Ovary (tissue), 3 donors: ENCODE data around the gene L1CAM.

ENCODE experiments used
- CTCF ChIP-seq, 3 donors: fragments of 450-650 bp in 2 of 3; fragments of 200-600 bp in 1 of 3; IDR thresholded peaks; one replicate each; pipeline versions ENCODE4 v1.5.1 to v1.8.0; 2016 to 2022; ENCODE audit warnings: antibody characterized with exemption in 3 of 3, mild to moderate bottlenecking in 1 of 3
- EP300 ChIP-seq: sonication (generic); formaldehyde crosslinking; IDR thresholded peaks from one replicate; pipeline ENCODE4 v1.6.1; 2017; ENCODE audit warnings: antibody characterized with exemption
- POLR2A ChIP-seq: fragments of 450-650 bp; IDR thresholded peaks from one replicate; pipeline ENCODE4 v1.6.1; 2017; ENCODE audit warnings: antibody characterized with exemption, mild to moderate bottlenecking, moderate library complexity
- donor health status: DM: no; HTN: no; CAD: no.

DNA sequence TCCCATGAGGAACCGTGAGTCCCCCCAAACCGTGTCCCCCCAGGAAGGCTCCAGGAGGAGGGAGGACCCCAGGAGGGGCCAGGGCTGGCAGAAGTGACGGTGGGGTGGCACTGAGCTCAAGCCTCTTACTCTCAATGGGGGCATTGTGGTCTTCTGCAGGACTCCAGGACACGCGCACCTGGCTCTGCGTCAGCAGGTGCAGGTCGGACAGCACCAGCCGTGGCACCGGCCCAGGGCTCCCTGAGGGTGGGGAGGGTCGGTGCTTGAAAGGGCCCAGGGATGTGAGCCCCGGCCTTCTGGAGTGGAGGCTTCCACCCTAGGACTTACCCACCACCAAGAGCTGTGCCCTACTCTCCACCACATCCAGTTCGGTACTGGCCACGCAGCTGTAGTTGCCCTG is 18.3 kb downstream of the L1CAM start:
- TF ChIP-seq POLR2A (no peak), CTCF (IDR thresholded peaks at IDR 0.05) (no peak), EP300 (no peak)
